HepG2 (cell line): ENCODE data around the gene TNFSF15. TPM values are rescaled to one million over a fixed set of nuclear protein-coding genes. Genes with fewer than 3 reads are reported as not detected.

ENCODE experiments used
- ATAC-seq: fragments of 200-7000 bp; cut with Tn5 transposase; 3 replicates; pipeline ENCODE4 v1.9.1; 2020; ENCODE audit warnings: mild to moderate bottlenecking, moderate library complexity
- BruUV-seq: library from RNA; stranded (reverse); fragments of 400-500 nt; replicated peaks from 2 replicates; lab custom pipeline; 2021; lab: Mats Ljungman, UMichigan
- CTCF ChIA-PET: fragments of 300-600 bp; formaldehyde crosslinking; extraction: SDS; loops from one replicate; lab custom pipeline; 2021; ENCODE audit warnings: low total read pairs, inconsistent platforms, low intra/inter-chr PET ratio; lab: Yijun Ruan, JAX
- POLR2A ChIA-PET: fragments of 350-600 bp; sonication (Branson Sonifier 250); formaldehyde crosslinking; loops from one replicate; lab custom pipeline; 2020; ENCODE audit warnings: antibody characterized with exemption, inconsistent platforms; lab: Yijun Ruan, JAX
- DNase-seq: peaks from one replicate; pipeline ENCODE4 v3.0.0-alpha.2; 2015; ENCODE audit warnings: low spot score
- FAIRE-seq: peaks from 3 replicates; lab custom pipeline; 2011; peaks lifted over from hg19 to GRCh38; lab: Jason Lieb, UNC
- H2AFZ ChIP-seq: one replicate; pipeline ENCODE4 v1.6.1; 2011; ENCODE audit warnings: low read length, inconsistent platforms
- H3K27ac ChIP-seq: fragments of 300-600 bp; 3 replicates; pipeline ENCODE4 v1.8.0; 2011; ENCODE audit warnings: mixed run types, mild to moderate bottlenecking, mixed read lengths, low read length, inconsistent platforms; ENCODE audit not compliant: insufficient read depth; ENCODE audit errors: extremely low read length
- H3K27me3 ChIP-seq, 2 experiments: fragments of 200-600 bp in 1 of 2; 2 replicates in 1 of 2; 3 replicates in 1 of 2; pipeline versions ENCODE4 v1.6.0 to v1.8.0; 2011; ENCODE audit warnings: low read length in 2 of 2, mild to moderate bottlenecking in 2 of 2, moderate library complexity in 2 of 2, inconsistent platforms in 1 of 2; ENCODE audit not compliant: insufficient read depth in 2 of 2, control insufficient read depth in 1 of 2
- H3K36me3 ChIP-seq, 2 experiments: fragments of 200-600 bp in 1 of 2; replicated peaks in 1 of 2; 2 replicates in 1 of 2; 3 replicates in 1 of 2; pipeline versions ENCODE4 v1.5.1 to v1.8.0; 2011; ENCODE audit warnings: low read length in 2 of 2, inconsistent platforms in 1 of 2; ENCODE audit not compliant: insufficient read depth in 2 of 2, control insufficient read depth in 1 of 2
- H3K4me1 ChIP-seq: 2 replicates; pipeline ENCODE4 v1.5.1; 2012; ENCODE audit warnings: low read length, inconsistent platforms; ENCODE audit not compliant: insufficient read depth
- H3K4me2 ChIP-seq: 2 replicates; pipeline ENCODE4 v1.6.0; 2011; ENCODE audit warnings: low read depth, low read length, inconsistent platforms
- H3K4me3 ChIP-seq, 3 experiments: fragments of 200-600 bp in 1 of 3; sonication (generic), shearing (Covaris generic) in 1 of 3; replicated peaks in 1 of 3; 2 replicates each; pipeline ENCODE4 v1.5.1; 2011 to 2016; ENCODE audit warnings: low read length in 3 of 3, inconsistent platforms in 2 of 3, low read depth in 2 of 3, mild to moderate bottlenecking in 2 of 3, control low read depth in 1 of 3, mixed read lengths in 1 of 3; ENCODE audit not compliant: insufficient read depth in 1 of 3
- H3K79me2 ChIP-seq: one replicate; pipeline ENCODE4 v1.6.1; 2011; ENCODE audit warnings: low read length, inconsistent platforms; ENCODE audit not compliant: insufficient read depth
- H3K9ac ChIP-seq: 2 replicates; pipeline ENCODE4 v1.6.0; 2011; ENCODE audit warnings: mild to moderate bottlenecking, low read depth, low read length, inconsistent platforms; ENCODE audit not compliant: insufficient read depth
- H3K9me3 ChIP-seq: 2 replicates; pipeline ENCODE4 v1.5.1; 2012; ENCODE audit warnings: mild to moderate bottlenecking, low read length
- H4K20me1 ChIP-seq: 2 replicates; pipeline ENCODE4 v1.6.0; 2011; ENCODE audit warnings: inconsistent platforms, mild to moderate bottlenecking, low read length, moderate library complexity; ENCODE audit not compliant: insufficient read depth
- AHR ChIP-seq: IDR thresholded peaks from 2 replicates; pipeline ENCODE4 v1.6.1; 2018; ENCODE audit warnings: missing genetic modification reagents, missing compliant biosample characterization
- FOXK1 ChIP-seq: sonication (generic); formaldehyde crosslinking; IDR thresholded peaks from 2 replicates; pipeline ENCODE4 v1.4.0; 2020; ENCODE audit warnings: low read depth, missing genetic modification reagents, borderline replicate concordance
- RARA ChIP-seq: IDR thresholded peaks from 2 replicates; pipeline ENCODE4 v1.6.1; 2016; ENCODE audit warnings: missing genetic modification reagents, missing compliant biosample characterization
- RARG ChIP-seq: sonication (generic); formaldehyde crosslinking; IDR thresholded peaks from 2 replicates; pipeline ENCODE4 v1.4.0; 2020; ENCODE audit warnings: low read depth, mild to moderate bottlenecking, missing genetic modification reagents
- SAFB2 ChIP-seq: sonication (generic); formaldehyde crosslinking; IDR thresholded peaks from 2 replicates; pipeline ENCODE4 v1.5.1; 2020; ENCODE audit warnings: missing genetic modification reagents, low read depth, mild to moderate bottlenecking, borderline replicate concordance
- ZFY ChIP-seq: sonication (generic); formaldehyde crosslinking; IDR thresholded peaks from 2 replicates; pipeline ENCODE4 v1.4.0; 2020; ENCODE audit warnings: missing genetic modification reagents
- ZNF362 ChIP-seq: sonication (generic); formaldehyde crosslinking; IDR thresholded peaks from 2 replicates; pipeline ENCODE4 v1.4.0; 2020; ENCODE audit warnings: missing genetic modification reagents, mild to moderate bottlenecking, borderline replicate concordance
- ZNF574 ChIP-seq: sonication (generic); formaldehyde crosslinking; IDR thresholded peaks from 2 replicates; pipeline ENCODE4 v1.4.0; 2020; ENCODE audit warnings: missing genetic modification reagents
- ZNF646 ChIP-seq: sonication (generic); formaldehyde crosslinking; IDR thresholded peaks from 2 replicates; pipeline ENCODE4 v1.9.0; 2021; ENCODE audit warnings: mild to moderate bottlenecking, missing genetic modification reagents
- WGBS: methylation state at CpG from one replicate; pipeline ENCODE4 v1.1.6; 2017; ENCODE audit warnings: low lambda C conversion rate; 5-methylcytosine and 5-hydroxymethylcytosine counted together
- in situ Hi-C: cut with HindIII; loops from 2 replicates; pipeline ENCODE4 v1.10.0; 2017; ENCODE audit warnings: low pct_unique_long_range_greater_than_20kb; ENCODE audit not compliant: extremely low pct_ligation_motif_present
- intact Hi-C: fragments of 100-400 bp; cut with micrococcal nuclease; formaldehyde crosslinking; loops from one replicate; pipeline ENCODE4 v1.10.0; 2022; ENCODE audit not compliant: unreplicated experiment
- polyA plus RNA-seq, 8 experiments: library from polyadenylated mRNA; depleted of rRNA in 3 of 8; stranded (reverse) in 7 of 8; unstranded in 1 of 8; fragments of >200 nt; fragmentation: Illumina TruSeq in 4 of 8; extraction: Trizol in 4 of 8; gene quantifications; 2 replicates each; pipeline versions ENCODE4 v1.2.1 to v1.2.3, GENCODE V29; 2011 to 2016; ENCODE audit warnings: low read depth in 4 of 8, missing spikeins in 1 of 8, mixed read lengths in 1 of 8; ENCODE audit not compliant: insufficient read depth in 1 of 8
- total RNA-seq, 5 experiments: library from RNA; depleted of rRNA; stranded (reverse); fragments of >200 nt; fragmentation: Illumina TruSeq; extraction: Trizol; gene quantifications; 2 replicates each; pipeline ENCODE4 v1.2.3, GENCODE V29; 2016; ENCODE audit warnings: low read depth in 1 of 5

Gene TNFSF15
- total and polyA plus RNA-seq, 2 of the 13 experiments (the other 11 are each of a cell fraction or from before 2014, with no cell fraction given) = 0.02 to 0.03 TPM

- no peaks in the 10 kb centered on the region for H3K79me2 ChIP-seq
- H3K4me3 ChIP-seq = no peak overlapping the region
- no peak overlapping the region for H3K9ac ChIP-seq
- WGBS = 0% methylated on average over 1 of the region's 1 CpG
- no peaks in the 10 kb centered on the region for H3K36me3 ChIP-seq
- TF ChIP-seq FOXK1 (CRISPR knock-in tag) = no peak
- no peak for TF ChIP-seq ZNF362 (CRISPR knock-in tag)
- no peak for TF ChIP-seq AHR
- no peak for TF ChIP-seq ZNF646
- no peak for TF ChIP-seq RARA
- TF ChIP-seq ZNF574 = no peak
- no peak for TF ChIP-seq ZFY
- no peak for TF ChIP-seq RARG
- TF ChIP-seq SAFB2 = no peak
- TF ChIP-seq, all 625 proteins: peak for 0
- no peaks in the 10 kb centered on the region for H3K27me3 ChIP-seq
- no peak for DNase-seq
- BruUV-seq = no TSS peak
- no peak for FAIRE-seq
- H3K9me3 ChIP-seq = no peaks in the 10 kb centered on the region
- H3K4me1 ChIP-seq = no peaks in the 10 kb centered on the region
- ChIA-PET CTCF (no interaction called here), POLR2A (no interaction called here)
- no peak overlapping the region for H3K4me2 ChIP-seq
- intact Hi-C loops = no loop called here
- no peak for ATAC-seq
- no peaks in the 10 kb centered on the region for H4K20me1 ChIP-seq
- in situ Hi-C loops = no loop called here
- no peak overlapping the region for H3K27ac ChIP-seq
- H2AFZ ChIP-seq = no peak overlapping the region
These were observed 30.7 kb downstream of the TNFSF15 start for GRCh38 chr9:114775121-114775520.
